NCI-H187 treated with DMSO at 0.1 percent for 48 hours (cell line): ENCODE results near the gene FNDC3A.
"Not testable (repeated sequence)": the region's sequence is repeated elsewhere in the genome, so short reads cannot be mapped to it uniquely, and the experiment has no call there.

Source experiments
- DNase-seq: peaks from one replicate; lab custom pipeline; 2025; lab: John Stamatoyannopoulos, UW

FNDC3A gene

DNA sequence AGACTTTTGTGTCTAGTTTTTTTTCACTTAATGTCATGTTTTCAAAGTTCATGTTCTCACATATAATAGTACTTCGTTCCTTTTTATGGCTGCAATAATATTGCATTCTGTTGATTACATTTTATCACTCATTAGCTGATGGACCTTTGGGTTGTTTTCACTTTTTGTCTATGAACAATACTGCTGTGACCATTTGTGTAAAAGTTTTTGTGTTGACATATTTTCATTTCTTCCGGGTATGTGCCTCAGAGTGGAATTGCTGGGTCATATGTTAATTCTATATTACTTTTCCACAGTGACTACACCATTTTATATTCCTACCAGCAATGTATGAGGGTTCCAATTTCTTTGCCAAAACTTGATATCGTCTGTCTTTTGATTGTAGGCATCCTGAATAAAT, 158.6 kb downstream of the FNDC3A start:
- DNase-seq = no peak

DNA sequence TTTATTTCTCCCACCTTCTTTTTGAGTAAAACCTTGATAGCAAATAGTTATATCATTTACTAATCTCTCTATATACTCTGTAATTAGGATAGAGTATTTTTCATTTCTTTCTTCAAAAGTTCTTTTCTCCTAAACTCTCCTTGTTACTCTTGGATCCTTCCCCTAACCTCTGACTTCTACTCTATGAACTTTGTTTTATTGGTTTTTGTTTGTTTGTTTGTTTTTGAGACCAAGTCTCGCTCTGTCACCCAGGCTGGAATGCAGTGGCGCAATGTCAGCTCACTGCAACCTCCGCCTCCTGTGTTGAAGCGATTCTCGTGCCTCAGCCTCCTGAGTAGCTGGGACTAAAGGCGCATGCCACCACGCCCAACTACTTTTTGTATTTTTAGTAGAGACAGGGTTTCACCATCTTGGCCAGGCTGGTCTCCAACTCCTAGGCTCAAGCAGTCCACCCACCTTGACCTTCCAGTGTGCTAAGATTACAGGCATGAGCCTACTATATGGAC, 161.5 kb downstream of the FNDC3A start:
- not testable (repeated sequence) for DNase-seq

DNA sequence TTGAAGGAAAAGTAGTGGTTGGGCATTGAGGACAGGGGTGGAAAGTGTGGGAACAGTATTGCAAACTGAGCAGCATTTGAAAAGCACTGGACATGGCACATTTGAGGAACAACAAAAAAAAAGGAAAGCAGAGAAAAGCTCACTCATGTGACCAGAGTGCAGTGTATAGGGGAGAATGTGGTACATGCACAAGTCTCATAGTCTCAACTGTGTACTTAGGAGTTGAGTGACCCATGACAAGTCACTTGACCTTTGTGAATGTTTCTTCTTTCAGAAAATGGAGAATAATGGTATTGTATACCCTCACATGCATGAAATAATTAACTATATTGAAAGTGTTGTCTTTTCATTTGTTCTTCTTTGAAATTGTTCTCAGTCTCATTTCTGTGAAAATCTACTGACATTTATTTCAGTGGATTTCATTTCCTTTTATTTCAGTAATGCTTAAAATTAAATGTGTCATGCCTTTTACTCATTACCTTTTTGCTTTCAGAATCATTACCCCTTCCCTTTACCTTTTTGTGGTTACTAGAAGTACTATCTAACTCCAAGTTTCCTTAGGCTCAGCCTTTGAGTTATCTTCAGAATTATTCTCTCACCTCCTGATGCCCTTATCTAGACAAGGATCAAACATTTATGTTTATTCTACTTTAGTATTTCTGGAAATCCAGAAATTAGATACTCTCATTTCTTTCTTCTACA, 165.3 kb downstream of the FNDC3A start:
- DNase-seq = no peak

DNA sequence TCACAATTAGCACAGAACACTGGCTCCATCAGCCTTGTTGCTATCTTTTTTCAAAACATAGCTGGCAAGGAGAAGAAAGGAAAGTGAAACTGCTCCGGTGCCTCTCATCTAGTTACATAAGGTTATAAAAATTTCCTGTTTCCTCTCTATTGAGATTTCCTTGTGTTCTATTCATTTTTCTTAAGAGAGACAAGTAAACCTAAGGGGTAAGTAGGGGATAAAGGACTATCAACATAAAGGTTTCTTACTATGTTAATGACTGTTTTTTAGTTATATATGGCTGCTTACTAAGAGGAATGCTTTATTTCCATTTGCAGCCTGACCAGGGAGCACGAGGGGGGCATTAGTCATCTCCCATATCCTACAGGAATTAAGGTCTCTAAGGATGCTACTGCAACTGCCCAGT, 171.2 kb downstream of the FNDC3A start:
- no peak for DNase-seq

DNA sequence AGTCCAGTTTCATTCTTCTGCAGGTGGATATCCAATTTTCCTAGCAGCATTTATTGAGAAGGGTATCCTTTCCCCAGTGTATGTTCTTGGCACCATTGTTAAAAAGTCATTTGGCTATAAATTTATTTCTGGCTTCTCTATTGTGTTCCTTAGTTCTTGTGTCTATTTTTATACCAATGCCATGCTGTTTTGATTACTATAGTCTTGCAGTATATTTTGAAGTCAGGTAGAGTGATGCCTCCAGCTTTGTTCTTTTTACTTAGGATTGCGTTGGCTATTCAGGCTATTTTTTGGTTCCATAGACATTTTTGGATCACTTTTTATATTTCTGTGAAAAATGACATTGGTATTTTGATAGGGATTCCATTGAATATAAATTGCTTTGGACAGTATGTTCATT, 172.7 kb downstream of the FNDC3A start:
- no peak for DNase-seq

DNA sequence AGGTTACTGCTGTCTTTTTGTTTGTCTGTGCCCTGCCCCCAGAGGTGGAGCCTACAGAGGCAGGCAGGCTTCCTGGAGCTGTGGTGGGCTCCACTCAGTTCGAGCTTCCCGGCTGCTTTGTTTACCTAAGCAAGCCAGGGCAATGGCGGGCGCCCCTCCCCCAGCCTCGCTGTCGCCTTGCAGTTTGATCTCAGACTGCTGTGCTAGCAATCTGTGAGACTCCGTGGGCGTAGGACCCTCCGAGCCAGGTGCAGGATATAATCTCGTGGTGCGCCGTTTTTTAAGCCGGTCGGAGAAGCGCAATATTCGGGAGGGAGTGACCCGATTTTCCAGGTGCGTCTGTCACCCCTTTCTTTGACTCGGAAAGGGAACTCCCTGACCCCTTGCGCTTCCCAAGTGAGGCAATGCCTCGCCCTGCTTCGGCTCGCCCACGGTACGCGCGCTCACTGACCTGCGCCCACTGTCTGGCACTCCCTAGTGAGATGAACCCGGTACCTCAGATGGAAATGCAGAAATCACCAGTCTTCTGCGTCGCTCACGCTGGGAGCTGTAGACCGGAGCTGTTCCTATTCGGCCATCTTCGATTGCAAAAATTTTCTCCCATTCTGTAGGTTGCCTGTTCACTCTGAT, 182.4 kb downstream of the FNDC3A start:
- DNase-seq = not testable (repeated sequence)

DNA sequence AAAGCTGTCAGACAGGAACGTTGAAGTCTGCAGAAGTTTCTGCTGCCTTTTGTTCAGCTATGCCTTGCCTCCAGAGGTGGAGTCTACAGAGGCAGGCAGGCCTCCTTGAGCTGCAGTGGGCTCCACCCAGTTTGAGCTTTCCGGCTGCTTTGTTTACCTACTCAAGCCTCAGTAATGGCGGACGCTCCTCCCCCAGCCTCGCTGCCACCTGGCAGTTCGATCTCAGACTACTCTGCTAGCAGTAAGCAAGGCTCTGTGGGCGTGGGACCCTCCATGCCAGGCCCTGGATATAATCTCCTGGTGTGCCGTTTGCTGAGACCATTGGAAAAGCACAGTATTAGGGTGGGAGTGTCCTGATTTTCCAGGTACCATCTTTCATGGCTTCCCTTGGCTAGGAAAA, 187.4 kb downstream of the FNDC3A start:
- not testable (repeated sequence) for DNase-seq

DNA sequence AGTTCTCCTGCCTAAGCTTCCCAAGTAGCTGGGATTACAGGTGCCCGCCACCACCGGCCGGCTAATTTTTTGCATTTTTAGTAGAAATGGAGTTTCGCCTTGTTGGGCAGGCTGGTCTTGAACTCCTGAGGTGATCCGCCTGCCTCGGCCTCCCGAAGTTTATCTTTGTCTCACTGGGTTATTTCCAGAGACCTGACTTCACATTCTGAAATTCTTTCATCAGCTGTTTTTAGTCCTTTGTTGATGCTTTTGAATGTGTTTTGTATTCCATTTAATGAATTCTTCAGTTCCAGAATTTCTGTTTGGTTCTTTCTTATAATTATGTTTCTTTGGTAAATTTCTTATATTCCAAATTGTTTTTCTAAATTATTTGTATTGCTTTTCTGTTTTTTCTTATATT, 189.0 kb downstream of the FNDC3A start:
- no peak for DNase-seq

DNA sequence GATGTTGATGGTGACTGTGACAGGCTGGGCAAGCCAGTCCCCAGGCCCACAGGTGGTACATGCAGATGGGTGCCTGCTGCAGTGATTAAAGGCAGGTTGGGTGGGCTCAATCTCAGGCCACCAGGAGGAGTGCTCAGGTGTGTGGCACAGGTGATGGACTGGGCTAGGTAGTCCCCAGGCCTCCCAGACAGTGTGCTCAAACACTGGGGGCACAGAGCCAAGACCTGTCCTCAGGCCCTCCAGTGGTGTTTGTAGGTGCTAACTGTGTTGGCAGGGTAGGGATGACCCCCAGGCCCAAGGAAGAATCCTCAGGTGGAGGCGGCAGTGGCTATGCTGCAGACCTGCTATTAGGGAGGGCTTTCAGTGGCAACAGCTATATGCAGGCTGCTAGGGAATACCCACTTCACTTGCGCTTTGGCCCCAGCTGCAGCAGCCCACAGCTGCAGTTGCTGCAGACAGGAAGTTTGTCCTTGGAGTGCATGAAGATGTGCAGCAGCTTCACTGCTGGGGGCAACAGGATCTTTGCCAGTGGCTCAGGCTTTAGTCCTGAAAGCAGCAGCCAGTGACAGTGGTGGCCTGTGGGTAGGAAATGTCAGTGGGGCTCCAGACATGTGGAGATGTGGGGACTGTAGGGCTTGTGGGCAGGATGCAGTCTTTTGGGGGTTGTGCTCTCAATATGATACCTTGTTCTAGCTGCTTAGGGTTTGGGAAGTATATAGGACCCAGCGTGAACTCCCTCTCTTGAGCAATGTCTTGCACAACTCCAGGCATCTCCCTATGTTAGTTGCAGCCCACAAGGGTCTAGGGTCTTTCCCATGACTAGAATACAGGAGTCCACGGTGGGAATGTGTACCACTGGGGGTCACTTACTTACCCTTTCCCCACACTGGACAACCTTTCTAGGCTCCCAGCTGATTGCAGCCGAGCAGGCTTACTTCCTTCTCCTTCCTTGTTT, 190.4 kb downstream of the FNDC3A start:
- no peak for DNase-seq

DNA sequence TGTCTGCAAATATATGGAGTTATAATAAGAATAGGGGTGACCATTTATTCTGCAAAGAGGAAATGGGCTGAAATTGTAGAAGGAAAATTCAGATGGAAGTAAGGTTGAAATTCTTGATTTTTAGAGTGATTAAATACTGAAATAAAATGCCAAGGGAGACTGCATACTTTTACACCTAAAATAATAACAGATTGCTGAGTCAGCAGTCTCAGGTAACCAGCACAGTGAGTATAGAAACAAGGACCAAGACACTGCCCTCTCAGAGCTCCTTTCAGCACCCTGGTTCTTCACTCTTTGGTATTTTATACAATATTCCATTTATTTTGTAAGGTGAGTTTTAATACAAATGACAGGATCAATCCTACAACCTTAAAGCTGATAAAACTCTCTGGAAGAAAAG, 195.6 kb downstream of the FNDC3A start:
- no peak for DNase-seq

DNA sequence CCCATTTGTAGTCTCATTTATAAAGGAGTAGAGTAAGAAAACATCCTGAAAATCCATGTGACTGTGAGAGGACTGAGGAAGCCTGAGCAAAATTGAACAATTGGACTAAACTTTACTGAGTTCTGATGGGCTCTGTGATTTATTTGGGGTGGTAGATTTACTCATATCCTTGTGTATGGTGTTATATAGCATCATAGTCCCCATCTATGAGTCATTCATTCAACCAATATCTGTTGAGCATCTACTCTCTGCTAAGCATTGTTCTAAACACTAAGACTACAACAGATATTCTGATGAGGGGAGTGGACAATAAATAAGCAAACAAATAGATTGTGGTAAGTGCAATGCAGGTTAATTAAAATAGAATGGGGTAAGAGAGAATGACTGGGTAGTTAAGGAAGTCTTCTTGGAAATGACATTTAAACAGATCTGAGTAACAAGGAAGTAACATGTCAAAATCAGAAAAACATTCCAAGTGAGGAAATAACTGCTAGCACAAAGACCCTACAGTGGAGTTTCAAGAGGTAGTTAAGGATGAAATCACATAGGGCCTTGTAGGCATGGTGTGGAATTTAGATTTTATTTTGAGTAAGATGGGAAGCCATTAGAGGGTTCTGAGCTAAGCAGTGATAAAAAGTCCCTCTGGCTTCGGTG, 208.1 kb downstream of the FNDC3A start:
- DNase-seq = no peak

DNA sequence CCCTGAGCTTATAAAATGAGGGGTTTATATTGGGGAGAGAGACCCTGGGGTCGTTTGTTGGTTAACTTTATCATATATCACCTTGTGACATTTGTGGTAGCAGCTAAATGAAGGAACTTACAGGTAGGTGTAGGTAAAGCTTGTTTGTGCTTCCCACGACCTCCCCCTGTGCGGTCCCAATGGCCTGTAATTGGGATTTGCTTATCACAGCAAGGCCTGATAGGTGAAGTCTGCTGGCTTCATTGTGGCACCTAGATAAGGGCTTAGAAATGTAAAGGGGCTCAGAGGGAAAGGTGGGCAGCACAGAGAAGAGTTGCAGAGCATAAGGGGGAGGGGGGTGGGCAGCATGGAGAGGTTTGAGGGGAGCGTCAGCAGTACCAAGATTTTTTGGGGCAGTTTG, 208.9 kb downstream of the FNDC3A start:
- no peak for DNase-seq

DNA sequence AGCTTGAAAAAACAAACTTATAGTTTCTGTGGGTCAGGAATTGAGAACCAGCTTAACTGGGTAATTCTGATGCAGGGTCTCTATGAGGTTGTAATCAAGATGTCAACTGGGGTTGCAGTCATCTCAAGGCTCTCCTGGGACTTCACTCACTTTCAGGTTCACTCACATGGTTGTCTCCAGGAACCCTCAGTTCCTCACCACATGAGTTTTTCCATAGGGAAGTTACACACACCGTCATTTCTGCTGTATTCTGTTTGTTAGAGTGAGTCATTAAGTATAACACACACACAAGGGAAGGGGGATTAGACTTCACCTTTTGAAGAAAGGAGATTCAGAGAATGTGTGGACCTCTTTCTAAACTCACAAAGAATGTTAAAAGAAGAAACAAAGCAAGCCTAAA, 209.6 kb downstream of the FNDC3A start:
- DNase-seq = no peak

DNA sequence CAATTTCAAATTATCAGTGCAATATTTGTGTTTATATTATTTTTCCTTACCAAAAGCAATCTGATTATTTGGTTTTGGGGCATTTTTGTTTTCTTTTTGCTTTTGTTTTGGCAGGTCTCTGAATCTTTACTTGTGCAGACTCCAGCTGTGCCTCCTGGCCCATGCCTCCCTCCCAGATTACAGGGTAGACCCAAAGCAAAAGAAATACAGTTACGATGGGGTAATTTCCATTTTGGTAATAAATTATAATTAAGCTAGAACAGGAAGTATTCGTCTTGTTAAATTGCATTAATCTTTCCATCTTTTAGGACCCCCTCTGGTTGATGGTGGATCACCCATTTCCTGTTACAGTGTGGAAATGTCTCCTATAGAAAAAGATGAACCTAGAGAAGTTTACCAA, 215.2 kb downstream of the FNDC3A start:
- no peak for DNase-seq

DNA sequence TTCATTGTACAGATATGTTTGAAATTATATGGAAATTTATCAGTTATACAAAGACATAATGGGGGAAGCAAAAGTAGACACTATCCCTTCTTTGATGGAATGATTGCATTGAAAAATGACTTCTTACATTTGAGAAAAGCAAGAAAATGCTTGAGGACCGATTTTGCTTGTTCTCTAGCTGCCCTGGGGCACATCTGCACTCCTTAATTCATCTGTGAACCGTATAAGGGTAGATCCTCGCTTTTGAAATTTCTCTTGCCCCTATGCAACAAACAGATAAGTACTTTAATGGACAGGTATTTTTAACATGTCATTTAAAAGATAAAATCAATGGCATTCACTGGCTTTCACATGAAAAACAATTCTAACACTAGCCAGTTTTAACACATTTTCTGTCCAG, 230.9 kb downstream of the FNDC3A start:
- DNase-seq = no peak

DNA sequence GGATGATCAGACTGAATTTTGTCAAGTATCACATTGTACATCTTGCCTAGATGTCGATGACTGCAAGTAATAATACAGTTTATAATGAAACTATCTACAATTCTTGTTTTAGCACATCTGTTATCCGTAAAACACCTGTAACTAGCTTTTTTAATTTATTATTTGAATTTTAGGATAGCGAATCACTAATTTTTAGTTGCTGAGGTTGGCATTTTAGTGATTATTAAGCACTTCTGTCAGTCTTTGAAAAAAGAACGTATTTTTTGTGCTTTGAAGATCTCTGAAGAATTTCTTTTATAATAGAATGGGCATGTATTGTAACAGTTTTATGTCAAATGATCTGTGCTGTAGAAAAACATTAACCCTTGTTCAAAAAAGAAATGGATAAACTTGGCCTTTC, 232.9 kb downstream of the FNDC3A start:
- no peak for DNase-seq

DNA sequence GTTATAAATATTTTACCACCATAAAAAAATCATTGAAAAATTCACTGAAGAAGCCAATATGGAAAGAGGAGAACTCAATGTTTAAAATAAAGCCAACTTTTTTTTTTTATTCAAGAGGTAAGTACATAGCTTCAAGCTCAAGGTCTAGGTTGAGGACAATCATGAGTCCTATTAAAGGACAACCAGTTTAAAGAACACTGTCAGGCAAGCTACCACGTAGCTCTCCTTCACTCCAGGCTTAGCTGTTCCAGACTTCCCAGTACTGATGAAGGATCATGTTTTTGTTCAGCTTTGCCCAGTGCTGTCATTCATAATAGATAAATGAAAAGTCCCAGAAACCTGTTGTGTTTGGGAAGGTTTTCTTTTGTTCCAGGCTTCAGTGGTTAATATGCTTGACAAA, 234.4 kb downstream of the FNDC3A start:
- no peak for DNase-seq

DNA sequence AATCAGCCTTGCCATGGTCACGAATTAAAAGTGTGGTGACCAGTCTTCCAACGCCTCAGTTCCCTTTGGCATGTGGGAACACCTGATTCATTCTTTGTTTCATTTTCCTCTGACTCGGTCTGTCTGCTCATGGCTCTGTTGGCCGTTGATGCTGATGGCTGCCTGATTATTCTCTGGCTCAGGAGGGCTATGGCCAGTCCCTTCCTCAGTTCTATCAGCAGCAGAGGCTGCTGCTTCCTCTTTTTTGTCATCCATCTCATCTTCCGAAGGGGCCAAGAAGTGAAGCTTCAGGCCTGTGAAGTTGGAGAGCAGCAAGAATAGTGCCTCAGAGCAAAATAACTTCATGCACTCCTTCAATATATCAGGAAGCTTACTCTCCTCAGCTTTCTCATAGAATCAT, 235.0 kb downstream of the FNDC3A start:
- no peak for DNase-seq

DNA sequence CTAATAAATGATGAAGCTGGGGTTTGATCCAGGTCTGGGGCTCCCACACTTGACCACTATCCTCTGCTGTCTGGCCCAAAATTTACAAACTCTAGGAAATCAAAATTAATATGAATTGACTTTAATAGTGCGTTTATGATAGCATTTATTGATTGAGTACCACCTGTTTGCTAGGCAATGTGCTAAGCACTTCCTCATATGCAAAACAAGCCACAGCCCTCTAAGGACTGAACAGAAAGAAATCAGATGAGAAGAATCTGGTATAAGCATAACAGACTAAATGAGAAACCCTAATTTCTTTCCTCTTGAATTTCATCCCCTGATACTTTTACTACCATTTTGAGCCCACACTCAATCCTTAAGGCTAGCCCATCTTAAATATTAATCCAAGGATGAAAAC, 237.8 kb downstream of the FNDC3A start:
- no peak for DNase-seq

DNA sequence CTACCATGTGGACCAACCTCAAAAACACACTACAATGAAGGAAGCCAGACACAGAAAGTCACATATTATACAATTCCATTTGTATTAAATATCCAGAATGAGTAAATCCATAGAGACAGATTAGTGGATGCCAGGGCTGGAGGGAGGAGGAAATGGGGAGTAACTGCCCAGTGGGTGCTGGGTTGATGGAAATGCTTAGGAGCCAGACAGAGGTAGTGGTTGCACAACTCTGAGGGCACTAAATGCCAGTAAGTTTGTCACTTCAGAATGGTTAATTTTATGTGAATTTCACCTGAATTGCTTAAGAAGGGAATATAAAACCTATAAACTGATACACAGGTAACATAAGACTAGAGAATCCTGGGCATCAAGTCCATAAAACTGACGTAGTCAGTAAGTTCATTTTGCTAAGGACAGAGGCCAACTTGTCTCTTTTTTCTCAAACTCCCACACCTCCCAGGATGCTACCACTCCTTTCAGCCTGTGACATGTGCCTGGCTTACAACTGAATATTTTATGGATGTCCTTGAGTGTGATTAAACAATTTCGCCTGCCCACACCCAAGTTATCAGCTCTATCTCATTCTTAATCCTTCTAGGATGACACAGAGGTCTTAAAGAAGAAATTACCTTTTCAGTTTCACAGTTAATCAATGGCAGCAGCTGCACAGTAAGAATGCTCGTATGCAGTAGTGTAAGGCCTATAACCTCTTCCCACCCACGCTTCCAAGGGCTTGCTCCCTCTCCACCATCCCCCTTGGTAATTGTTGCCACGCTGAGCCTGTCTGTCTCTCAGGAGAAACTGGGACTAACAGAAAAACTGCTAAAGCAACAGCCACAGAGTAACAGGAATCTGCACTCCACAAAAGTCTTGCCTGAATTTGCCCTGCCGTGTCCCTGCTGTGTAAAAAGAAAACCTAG, 238.5 kb downstream of the FNDC3A start:
- no peak for DNase-seq

DNA sequence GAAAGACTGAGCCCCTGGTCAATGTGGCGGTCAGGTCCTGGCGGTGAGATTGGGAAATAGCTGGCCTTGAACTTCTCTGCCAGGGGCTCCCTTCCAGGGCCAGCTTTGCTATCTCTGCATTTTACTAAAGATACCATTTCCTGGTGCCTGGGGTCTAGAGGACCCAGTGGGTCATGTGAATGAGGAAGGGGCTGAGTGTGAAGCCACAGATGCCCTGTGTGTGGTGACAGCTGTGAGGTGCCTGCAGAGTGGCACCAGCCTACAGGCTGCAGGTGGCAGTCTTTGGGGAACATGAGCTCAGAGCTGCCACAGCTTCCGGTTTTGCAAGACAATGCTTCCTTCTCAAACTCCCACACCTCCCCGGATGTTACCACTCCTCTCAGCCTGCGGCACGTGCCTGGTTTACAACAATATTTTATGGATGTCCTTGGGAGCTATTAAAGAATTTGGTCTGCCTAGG, 239.2 kb downstream of the FNDC3A start:
- DNase-seq = no peak
